ENCODE data around the gene GGNBP2.
"Not testable (repeated sequence)": the region's sequence is repeated elsewhere in the genome, so short reads cannot be mapped to it uniquely, and the experiment has no call there.

The GGNBP2 gene

DNA sequence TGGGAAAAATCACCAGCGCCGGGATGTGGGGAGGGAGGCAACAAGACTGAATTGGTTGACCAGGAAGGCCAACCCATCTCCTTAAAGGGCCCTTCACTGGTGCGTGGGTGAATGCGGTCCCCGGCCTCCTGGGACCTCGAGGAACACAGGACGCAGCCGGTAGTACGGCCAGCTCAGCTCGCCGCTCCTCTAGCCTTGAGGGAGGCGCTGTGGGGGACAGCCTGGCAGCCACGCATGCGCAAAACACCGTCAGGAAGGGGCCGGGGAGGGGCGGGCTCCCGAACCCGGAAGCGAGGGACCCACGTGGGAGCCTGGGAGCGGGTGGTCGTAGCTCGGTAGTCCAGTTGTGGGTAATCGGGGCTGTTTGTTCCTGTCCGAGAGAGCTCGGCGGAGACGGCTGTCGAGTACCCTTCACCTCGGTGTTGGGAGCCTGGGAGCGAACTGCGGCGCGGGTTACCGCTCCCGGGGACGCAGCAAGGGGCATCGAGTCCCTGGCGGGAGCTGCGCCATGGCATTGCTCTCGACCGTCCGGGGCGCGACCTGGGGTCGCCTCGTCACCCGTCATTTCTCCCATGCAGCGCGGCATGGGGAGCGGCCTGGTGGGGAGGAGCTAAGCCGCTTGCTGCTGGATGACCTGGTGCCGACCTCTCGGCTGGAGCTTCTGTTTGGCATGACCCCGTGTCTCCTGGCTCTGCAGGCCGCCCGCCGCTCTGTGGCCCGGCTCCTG lies 56.7 kb downstream of the GGNBP2 start, which contains the start of gene MRM1:
MRM1 (plus strand) TSS at position 281 of the 727 bp plus-strand sequence; CDS start at position 509, 228 bp downstream.
- DNase-seq (ENCODE audit: low spot score): peak; percentile 92

DNA sequence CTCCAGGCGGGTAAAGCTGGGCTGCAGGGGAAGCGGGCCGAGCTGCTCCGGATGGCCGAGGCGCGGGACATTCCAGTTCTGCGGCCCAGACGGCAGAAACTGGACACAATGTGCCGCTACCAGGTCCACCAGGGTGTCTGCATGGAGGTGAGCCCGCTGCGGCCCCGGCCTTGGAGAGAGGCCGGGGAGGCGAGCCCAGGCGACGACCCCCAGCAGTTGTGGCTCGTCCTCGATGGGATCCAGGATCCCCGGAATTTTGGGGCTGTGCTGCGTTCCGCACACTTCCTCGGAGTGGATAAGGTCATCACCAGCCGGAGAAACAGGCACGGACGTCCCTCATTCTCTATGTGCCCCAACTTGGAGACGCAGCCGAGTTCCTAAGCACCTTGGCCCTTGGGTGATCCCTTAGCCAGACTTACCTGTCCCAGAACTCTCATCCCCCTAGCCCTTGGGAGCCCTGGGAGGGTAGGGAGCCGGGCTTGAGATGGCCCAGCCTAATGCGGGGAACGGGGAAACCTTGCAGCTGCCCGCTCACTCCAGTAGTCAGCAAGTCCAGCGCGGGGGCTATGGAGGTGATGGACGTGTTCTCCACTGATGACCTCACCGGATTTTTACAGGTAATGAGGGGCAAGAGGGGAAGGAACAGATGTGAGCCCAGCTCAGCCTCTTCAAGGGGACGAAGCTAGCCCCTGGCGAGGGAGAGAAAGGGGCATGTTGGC lies 57.5 kb downstream of the GGNBP2 start:
- DNase-seq (ENCODE audit: low spot score): no peak

DNA sequence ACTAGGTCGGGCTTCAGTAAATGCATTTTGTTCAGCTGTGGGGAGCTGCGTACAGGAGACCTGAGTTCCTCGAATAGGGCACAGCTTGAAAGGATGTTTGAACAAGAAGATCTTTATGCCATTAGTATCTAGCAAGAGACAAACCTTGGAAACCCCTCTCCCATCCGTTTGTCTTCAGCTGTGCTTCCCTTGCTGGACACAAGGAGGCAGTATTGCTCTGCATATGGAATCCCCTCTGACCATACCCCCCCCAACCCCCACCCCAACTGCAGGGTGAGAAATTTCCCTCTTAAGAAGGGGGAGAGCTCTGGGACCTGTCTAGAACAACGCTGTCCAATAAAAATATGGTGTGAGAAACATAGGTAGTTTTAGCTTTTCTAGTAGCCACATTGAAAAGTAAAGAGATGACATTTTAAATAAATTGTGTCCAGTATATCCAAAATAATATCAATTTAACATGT lies 58.2 kb downstream of the GGNBP2 start:
- peak; percentile 74 for DNase-seq (ENCODE audit: low spot score)

DNA sequence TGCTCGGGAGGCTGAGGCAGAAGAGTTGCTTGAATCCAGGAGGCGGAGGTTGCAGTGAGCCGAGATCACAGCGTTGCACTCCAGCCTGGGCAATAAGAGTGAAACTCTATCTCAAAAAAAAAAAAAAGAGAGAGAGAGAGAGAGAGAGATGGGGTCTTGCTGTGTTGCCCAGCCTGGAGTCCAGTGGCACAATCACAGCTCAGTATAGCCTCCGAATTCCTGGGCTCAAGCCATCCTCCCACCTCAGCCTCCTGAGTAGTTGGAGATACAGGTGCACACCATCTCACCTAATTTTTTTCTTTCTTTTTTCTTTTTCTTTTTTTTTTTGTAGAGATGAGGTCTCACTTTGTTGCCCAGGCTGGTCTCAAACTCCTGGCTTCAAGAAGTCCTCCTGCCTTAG lies 60.3 kb downstream of the GGNBP2 start:
- DNase-seq (ENCODE audit: low spot score): not testable (repeated sequence)

DNA sequence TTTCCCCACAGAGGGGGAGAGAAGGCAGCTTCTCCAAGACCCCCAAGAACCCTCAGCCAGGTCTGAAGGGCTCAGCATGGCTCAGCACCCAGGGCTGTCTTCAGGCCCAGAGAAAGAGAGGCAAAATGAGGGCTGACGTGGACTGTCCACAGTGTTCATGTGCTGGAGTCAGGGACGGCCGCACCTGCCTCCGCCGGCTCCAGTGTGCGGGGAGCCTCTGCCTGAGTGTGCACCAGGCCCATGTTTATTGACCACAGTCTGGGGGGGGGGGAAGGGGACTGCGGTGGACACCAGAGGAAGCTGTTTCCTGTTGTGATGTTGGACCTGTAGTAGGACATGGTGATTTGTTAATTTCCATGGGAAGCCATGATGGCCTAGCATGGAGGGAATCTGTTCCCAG lies 63.6 kb downstream of the GGNBP2 start:
- no peak for DNase-seq (ENCODE audit: low spot score)

DNA sequence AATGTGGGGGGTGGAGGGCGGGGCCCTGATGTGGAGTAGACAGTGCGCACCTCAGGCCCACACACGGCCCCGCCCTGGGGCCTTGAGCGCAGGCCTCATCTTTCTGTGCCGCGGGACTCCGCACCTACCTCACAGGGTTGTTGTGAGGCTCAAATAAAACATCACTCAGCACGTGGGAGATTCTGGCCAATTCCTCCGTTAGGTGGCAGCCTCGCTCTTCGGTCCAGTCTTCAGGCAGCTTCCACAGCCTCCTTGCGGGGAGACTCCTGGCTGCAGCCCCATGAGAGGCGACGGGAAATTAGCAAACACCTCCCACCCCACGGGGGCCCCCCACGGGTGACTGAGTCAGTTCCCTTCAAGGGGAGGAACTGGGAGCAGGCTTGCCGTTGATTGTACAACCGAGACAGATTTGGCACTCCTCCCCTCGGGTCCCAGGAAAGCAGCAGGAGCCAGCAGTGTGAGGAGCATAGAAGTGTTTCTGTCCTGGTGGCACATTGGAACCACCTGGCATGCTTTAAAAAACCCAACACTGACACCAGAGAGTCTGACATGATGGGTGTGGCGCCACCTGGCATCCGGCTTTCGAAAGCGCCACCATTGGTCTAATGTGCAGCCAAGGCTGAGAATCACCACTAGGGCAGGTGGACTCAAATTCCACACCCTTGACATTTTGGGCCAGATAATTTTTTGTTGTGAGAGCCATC lies 64.2 kb downstream of the GGNBP2 start:
- no peak for DNase-seq (ENCODE audit: low spot score)

DNA sequence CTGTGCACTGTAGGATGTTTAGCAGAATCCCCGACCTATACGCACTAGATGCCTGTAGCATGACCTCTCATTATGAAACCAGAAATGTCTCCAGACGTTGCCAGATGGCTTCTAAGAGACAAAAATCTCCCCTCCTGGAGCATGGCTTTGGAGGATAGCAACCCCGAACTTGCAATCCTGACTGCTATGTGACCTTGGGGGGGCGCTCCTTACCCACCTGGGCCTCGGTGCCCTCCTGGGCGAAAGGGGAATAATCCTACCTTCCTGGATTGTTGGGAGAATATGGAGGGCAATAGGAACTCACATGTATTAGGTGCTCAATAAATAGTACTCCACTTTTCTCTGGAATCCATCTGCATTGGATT lies 64.8 kb downstream of the GGNBP2 start:
- DNase-seq (ENCODE audit: low spot score): no peak

DNA sequence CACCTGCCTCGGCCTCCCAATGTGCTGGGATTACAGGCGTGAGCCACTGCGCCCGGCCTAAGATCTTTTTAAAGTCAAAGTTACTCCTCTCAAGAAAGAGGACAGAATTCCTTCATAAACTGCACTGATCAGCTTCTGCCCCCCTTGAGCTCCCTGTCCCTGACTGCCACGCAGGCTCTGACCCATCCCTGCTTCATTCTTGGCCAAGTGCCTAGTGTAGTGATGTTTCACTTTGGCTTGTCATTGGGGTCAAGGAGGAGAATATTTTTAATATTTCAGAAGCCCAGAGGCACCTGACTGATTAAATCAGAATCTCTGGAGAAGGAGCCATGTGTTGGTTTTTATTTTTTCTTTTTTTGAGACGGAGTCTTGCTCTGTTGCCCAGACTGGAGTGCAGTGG lies 65.8 kb downstream of the GGNBP2 start:
- DNase-seq (ENCODE audit: low spot score): no peak

DNA sequence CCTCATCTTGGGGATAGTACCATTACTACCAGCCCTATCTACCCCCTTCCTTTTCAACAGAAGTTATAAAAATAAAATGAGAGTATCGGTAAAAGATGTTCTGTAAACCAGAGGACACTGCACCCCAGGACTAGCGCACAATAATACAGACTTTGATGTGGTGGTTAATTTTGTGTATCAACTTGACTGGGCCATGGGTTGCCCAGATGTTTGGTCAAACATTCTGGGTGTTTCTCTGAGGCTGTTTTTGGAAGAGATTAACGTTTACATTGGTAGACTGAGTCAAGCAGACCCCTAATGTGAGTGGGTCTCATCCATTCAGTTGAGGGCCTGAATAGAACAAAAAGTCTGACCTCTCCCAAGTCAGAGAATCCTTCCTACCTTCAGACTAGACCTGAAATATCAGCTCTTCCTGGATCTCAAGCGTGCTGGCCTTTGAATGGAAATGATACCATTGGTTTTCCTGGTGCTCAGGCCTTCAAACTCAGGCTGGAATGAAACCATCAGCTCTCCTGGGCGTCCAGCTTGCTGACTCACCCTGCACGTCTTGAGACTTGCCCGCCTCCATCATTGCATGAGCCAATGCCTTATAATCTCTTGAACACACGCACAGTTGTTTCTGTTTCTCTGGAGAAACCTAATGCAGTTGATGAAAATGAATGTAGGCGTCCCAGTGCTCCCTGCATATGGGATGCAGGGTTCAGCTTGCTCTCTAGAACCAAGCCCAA lies 66.8 kb downstream of the GGNBP2 start:
- DNase-seq (ENCODE audit: low spot score): no peak

DNA sequence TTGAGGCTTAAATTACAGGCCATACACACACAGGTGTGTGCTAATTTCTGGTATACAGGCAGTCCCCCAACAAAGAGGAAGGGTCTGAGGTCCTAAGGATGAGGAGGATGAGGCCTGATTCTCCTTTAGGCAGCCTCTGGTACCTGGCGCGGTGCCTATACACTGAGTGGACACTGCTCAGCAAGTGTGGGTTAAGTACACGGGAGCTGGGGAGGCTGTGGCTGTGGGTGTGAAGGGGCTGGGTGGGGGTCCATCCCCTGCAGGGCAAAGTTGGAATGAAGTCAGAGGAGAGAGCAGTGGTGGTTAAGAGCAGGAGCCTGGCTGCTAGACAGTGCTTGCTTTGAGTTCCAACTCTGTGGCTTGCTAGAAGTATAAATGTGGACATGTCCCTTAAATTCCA lies 67.6 kb downstream of the GGNBP2 start:
- DNase-seq (ENCODE audit: low spot score): no peak

DNA sequence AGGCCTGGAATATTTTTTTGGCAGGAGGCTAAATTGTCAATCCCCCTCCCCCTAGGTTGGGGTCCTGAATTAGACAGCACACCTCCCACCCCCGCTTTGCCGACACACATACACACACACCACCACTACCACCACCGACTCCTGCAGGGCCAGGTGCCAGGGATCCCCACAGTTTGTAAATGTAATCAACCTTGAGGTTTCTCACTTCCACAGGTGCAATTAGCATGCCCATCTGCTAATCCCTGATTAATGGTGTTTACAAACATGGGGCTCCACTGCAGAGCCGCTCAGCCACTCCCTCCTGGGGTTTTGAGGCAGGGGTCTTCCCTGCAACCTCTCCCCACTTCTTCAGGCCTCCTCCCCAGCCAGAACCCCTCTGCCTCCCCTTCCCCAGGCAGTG lies 68.4 kb downstream of the GGNBP2 start:
- DNase-seq (ENCODE audit: low spot score): no peak

DNA sequence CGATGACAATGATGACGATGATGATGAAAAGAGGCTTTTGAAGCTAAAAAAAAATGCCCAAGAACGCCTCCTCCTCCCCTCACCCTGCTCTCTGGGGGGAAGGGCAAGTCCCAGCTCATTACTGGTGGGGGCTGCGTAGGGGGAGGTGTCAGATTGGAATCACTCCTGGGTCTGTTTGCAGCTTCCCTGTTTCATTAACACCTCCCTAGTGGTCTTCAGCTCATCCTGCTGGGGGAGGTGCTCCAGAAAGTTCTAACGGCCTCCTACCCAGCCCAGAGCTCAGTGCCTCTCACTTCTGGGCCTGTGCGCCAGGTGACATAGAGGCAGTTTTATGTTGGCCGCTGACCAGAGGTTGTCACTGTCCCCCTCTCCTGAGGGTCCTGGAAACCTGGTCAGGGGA lies 69.4 kb downstream of the GGNBP2 start:
- no peak for DNase-seq (ENCODE audit: low spot score)

DNA sequence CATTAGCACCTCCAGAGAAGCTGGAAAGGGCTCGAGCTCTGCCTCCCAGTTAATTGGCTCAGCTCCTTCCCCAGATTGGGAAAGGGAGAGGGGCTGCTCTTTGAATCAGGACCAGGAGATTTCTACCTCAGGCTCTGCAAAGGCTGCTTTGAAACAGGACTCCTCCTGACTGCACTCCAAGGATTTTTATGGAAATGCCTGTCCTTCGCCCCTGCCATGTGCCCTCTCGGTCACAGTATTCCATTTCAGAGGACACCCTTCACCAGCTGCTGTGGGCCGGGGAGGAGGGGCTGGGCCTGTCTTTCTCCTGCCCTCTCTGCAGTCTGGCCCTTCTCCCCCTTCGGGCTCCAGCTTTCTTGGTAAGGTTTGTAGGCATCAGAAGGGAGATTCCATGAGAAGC lies 70.2 kb downstream of the GGNBP2 start:
- DNase-seq (ENCODE audit: low spot score): no peak

DNA sequence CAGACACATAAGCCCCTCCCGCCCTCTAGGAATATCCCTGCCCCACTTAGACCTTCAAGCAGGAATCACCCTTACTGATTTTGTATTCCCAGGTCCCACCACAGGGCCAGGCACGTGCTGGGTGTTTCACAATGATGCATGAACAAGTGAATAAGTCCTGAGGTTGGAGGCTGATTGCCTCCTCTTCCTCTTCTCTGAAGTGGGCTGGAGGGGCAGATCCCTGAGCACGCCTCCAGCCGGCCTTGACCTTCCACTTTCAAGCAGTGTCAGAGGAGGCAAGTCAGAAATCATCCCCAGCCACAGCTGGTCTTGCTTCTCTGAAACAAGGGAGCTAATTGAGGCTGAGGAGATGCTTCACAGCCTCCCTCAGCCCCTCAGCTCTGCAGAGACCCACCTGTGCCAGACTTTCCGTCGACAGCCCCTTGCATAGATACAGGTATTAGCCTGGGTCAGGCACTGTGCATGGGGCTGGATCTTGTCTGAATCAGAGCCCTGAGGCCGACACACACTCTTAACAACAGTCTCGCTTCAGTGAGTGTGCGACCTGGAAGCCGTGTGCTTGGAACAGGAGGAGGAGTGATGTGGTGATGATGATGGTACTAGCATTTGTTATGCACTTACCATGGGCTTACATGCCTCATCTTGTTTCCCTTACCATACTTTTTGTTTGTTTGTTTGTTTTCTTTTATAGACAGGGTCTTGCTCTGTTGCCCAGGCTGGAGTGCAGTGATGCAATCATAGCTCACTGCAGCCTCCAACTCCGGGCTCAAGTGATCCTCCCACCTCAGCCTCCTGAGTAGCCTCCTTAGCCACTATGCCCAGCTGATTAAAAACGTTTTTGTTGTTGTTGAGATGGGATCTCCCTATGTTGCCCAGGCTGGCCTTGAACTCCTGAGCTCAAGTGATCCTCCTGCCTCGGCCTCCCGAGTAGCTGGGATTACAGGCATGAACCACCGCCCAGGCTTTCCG lies 71.6 kb downstream of the GGNBP2 start:
- DNase-seq (ENCODE audit: low spot score): no peak

DNA sequence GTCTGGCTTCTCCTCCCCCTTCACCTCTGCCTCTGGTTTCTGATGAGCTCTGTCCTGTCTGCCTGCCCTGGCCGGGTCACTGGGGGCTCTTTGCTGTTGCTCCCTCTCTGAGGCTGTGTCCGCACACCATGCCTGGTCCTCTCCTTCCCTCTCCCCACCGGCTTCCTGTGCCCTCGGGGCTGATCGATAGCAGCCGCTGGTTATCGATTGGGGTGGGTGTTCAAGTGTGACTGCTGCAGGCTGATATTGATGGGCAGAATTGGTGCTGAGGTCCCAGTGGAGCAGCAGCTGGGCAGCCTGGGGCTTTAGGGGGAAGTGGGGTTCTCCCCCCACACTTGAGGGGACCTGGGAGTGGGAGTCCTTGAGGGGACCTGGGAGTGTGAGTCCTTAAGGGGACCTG lies 73.1 kb downstream of the GGNBP2 start:
- DNase-seq (ENCODE audit: low spot score): no peak

DNA sequence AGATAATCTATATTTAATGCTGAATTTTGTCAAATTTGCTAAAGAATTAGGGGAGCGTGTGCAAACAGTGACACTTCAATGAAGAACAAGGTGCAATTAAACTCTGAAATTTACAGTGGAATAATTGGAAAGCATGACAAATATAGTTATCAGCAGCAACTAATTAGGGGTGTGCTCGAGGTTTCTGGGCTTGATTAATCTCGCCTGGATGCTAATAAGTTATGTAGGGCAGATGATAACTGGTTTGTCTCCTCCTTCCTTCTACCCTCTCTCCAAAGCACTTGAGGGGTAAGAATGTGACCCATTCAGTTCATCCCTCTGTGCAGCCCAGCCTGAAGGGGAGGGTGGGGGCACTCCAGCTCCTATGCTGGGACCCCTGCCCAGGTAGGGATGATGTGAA lies 78.6 kb downstream of the GGNBP2 start:
- DNase-seq (ENCODE audit: low spot score): no peak

DNA sequence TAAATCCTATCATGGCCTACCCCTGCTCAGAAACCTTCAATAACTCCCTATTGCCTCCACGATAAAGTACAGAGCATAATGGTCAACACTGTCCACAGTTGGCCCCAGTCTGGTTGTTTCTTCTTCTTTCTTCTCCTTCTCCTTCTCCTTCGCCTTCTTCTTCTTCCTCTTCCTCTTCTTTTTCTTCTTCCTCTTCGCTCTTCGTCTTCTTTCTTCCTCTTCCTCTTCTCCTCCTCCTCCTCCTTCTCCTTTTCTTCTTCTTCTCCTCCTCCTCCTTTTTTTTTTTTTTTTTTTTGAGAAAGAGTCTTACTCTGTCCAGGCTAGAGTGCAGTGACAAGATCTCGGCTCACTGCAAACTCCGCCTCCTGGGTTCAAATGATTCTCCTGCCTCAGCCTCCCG lies 80.5 kb downstream of the GGNBP2 start:
- no peak for DNase-seq (ENCODE audit: low spot score)

DNA sequence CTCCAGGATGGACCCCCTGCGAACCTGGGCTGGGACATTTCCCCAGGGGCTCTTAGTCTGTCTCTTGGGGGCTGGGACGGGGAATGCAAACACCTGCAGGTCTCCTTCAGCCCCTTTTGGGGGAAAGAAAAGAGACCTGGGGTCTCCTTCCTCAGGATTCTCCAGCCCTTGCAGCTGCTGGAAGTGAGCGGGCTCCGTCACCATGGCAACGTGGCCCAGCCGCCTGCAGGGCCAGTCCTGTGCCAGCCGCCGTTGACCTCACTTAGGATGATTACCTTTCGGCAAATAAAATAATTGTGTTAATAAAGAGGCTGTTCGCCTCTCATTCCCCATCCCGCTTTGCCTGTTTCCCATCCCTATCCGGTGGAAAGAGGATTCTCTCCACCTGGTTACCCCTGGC lies 82.4 kb downstream of the GGNBP2 start:
- DNase-seq (ENCODE audit: low spot score): peak; percentile 54

DNA sequence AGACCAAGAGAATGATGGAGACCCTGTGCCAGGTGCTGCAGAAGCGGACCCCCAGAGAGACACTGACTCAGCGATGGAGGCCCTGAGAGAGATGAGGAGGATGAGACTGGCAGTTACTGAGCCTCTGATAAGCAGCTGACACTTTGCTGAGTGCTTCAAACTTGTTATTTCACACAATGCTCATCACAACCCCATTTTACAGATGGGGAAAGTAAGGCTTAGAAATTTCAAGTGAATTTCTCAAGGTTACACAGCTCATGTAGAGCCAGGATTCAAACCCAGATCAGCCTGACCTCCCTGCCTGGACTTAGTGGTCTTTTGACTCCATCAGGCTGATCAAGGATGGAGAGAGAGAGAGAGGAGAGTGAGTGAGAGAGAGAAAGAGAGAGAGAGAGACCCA lies 83.9 kb downstream of the GGNBP2 start:
- no peak for DNase-seq (ENCODE audit: low spot score)

DNA sequence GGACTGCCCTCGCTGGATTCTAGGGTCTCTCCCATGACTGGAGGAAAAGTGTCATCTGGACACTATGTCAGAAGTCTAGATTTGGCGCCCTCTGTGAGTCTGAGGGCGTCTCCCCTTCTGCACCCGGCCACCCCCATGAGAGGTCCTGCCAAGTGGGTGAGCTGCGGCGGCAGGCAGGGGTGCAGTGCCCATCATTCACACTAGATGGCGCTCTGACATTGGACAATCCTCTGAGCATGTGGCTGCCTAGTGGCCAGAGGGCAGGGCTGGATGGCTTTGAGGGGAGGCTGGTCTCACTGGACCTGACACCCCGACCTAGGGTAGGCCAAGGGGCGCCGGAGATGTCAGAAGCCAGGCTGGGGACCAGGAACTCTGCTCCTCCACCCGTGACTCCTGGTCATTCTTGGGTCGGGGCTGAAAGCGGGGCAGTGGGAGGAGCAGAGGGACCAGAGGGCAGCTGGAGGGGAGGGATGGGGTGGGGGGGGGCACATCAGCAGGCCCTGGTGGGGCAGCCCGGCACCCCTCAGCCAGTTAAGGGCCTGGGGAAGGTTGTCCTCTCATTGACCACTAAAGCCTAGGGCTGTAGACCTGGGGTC lies 84.6 kb downstream of the GGNBP2 start:
- DNase-seq (ENCODE audit: low spot score): peak; percentile 74
